HG03108 (cell line): ENCODE data around the gene KIAA1671.

ENCODE experiments used
- ATAC-seq: cut with Tn5 transposase; IDR thresholded peaks from one replicate; pipeline ENCODE4 v1.9.1; 2021; ENCODE audit warnings: moderate library complexity; ENCODE audit not compliant: unreplicated experiment

KIAA1671 gene

DNA sequence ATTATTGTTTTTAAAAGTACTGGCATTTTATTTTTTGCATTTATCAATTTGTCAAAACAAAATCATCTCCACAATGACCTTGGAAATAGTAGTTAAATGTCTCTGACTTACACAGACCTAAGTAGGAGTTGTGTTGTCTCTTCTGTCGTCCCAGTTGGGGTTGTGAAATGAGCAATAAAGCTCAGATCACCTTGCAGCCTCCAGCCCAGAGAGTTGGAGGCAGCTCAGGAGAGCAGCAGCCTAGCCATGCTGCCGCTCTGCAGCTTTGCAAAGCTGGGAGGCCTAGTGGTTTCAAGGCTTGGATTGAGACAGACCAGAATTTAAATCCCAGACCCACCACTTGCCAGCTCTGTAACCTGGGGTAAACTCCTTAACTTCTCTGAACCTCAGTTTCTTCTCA lies 181.9 kb downstream of the KIAA1671 start:
- ATAC-seq, result no peak

DNA sequence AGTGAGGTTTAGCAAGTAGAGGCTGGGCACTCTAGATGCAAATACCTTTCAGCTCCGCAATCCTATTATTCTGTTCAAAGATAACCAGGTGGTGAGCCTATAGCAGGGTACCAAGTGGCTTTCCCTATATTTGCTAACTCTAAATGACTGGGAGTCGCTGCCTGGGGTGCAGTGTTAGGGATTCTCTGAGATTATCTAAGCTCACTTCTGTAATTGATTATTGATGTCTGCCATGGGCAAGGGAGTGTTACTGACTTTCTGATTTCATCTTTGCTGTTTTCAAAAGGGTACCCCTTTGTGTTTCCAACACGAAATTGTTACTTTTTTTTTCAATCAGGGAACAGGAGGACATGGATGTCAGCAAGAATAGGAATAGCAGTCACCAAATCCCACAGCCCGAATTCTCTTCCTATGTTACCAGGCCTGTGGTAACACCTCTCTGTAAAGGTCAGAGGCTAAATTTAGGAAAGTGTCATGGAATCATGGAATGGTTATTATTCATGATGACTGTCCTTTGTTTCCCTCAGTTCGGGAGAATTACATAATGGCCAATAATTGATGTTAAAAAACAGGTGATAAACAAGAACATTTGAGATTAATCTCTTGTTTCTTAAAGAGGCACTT lies 184.5 kb downstream of the KIAA1671 start:
- no peak for ATAC-seq

DNA sequence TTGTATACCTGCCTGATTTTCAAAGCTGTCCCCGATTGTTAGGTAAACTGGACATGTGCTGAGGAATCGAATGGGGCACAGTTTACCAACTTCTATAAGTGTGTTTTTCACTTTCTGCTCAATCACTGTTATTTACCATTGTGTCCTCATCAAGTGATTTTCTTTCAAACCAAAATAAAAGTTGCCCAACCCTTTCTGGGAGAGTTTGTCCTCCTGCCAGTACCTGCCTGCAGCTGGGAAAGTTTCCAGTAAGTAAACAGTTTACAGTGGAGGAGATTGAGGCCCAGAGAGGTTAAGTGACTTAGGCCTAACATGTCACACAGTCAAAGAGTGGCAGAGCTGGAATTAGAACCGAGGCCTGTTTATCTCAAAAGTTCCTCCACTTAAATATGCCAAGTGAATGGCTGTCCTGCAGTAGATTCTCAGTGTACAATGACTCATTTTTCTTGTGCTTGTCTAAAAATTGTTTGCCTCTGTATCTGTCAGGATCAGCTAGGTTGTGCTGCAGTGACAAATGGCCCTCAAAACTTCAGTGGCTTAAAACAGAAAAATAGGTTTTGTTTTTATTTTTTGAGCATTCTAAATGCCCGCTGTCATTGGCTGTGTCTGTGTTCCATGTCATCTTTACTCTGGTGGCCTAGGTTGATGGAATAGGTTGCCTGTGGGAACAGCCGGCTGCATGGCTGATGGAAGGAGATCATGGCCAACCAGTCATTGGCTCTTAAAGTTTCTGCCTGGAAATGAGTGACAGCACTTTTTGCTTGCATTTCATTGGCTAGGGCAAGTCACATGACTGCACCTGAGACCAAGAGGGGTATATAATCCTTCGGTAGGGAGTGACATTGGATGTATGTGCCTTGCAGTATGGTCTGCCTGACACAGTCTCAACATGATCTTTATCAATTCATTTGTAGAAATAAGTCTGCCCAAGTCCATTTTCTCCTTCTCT lies 185.3 kb downstream of the KIAA1671 start:
- no peak for ATAC-seq

DNA sequence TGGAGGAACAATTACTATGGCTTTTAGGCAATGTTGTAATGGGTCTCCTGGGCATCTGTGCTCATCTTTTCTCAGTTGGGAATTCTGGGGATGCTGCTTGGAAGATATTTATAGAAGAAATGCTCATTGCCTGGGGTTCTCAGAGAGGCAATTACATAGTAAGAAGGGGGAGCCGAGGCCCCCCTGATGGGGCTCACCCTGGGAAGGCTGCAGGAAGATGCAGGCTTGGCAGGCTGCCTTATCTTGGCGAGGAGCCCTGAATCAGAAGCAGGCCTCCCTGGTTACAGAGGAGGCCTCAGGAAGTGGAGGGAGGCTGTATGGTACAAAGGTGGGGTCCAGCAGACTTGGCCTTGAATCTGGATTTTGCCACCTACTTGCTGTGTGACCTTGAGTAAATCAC lies 186.5 kb downstream of the KIAA1671 start:
- ATAC-seq, result no peak

DNA sequence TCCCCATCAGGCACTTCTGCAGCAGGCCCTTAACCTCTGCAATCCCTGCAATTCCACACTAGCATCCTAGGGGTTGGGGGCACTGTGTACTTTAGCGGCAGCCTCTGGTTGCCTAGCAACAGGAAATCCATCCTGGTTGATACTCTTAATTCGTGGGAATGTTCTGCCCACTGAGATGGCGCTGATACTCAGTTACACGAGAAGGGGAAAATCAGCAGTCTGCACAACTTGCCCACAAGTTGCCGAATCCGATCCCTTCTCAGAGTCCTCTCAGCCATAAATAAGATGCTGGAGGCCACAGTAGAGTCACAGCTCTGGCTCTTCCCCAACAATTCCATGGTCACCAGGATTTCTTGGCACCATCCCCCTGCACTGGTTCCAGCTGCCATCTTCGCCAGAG lies 189.6 kb downstream of the KIAA1671 start:
- ATAC-seq, result no peak

DNA sequence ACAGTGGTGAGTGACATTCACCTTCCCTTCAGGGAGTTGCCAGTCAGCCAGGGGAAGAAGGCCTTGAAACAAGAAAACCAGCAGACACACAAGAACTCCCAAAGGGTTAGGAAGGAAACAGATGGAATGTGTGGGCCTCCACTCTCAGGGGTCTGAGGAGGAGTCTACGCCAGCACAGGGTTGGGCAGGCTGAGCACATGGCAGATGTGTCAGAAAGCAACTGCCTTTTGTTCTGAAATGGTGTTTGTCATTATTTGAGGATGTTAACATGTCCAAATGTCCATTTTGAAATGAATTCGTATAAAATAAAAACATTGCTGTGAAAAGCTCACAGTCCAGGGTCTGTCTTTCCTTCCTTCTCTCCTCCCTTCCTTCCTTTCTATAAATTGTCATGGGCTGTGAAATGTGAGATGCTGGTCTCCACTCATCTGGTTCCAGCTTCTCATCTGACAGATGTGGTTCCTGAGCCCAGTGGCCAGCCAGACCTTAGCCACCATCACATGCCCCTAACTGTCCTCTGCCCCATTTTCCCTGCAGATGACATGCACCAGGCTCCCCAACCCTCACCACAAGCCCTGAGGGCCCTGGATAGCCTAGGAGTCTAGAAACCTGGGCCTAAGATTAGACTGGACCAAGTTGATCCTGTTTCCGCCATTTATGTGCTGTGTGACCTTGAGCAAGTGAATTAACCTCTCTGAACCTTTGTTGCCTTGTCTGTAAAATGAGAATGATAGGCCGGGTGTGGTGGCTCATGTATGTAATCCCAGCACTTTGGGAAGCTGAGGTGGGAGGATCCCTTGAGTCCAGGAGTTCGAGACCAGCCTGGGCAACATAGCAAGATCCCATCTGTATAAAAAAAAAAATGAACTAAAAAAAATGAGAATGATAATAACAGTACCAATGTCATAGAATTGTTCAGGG lies 190.9 kb downstream of the KIAA1671 start:
- ATAC-seq, result no peak

DNA sequence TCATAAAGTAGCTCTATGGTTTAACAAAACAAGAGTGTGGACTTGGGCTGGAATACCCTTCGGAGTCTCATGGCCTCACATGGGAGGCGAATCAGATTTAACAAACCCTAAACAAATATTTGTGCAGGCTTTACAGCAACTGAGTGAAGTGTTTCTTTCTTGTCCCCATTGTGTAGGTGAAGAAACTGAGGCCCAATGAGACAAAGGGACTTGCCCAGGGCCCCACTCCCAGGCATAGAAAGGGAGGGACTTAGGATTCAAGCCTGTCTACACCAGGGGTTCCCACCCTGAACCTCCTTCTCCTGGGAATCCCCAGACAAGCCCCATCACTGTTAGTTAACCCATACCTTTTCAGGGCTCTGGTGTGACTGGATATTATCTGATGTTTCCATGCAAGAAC lies 192.0 kb downstream of the KIAA1671 start:
- no peak for ATAC-seq

DNA sequence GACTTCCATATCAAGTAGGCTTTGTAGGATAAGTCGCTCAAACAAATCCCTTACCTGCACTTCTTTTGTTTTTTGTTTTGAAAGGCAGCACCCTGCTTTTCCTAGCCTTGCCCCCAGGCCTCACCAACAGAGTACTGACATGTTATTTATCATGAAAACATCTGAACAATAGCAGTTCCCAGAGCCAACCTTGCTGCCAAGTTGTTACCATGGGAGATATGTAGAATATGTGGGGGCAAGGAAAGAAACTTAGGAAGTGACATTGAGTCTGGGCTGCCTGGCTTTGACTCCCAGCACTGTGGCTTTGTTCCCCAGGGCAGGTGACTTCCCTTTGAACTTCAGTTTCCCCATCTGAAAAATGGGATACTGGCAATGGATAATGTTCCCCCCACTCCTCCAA lies 193.8 kb downstream of the KIAA1671 start:
- no peak for ATAC-seq

DNA sequence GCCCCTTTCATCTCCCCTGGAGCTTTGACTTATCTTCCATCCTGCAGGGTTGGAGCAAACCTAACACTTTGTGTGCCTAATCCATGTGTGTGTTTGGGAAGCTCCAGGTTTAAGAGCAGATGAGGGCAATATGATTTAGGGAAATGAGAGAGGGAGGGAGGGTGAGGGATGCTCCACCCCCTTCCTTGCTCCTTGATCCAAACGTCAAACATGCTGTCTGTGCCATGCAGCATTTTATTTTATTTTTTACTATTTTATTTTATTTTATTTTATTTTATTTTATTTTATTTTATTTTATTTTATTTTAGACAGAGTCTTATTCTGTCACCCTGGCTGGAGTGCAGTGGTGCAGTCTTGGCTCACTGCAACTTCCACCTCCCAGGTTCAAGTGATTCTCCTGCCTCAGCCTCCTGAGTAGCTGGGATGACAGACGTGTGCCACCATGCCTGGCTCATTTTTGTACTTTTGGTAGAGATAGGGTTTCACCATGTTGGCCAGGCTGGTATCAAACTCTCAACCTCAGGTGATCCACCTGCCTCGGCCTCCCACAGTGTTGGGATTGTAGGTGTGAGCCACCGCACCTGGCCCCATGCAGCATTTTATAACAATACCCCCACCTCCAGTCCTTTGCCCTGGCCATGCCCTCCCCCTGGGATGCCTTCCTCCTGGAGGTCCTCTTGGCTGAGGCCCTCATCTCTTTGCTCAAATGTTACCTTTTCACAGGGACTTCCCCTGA lies 194.6 kb downstream of the KIAA1671 start:
- no peak for ATAC-seq

DNA sequence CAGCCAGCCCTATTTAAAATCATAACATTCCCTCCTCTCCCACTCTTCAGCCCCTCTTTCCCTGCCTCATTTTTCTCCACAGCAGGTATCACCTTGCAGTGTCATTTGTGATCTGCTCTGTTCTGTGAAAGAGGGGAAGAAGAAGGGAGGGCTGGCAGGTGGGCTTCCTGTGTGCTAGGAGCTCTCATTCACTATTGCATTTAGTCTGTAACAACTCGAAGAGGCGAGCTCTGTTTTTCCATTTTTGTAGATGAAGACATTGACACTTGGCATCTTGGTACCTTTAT lies 195.1 kb downstream of the KIAA1671 start:
- no peak for ATAC-seq

DNA sequence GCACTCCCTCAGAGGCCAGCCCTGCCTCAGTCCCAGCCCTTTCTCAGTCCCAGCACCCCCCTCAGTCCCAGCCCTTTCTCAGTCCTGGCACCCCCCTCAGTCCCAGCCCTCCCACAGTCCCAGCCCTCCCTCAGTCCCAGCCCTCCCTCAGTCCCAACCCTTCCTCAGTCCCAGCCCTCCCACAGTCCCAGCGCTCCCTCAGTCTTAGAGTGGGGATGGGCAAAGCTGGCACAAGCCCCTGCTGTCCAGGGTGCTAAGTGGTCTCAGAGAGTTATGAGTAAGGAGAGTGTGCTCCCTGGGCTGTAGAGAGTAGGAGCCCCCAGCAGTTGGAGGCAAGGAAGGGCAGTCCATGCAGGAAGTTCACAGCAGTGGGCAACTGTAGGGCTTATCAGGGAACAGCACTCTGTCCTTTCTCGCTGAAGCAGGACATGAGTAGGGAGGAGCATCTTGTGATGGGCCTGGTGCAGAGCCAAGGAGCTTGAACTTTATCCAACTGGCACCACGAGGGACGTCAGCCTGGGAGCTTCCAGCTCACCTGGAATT lies 195.7 kb downstream of the KIAA1671 start:
- no peak for ATAC-seq

DNA sequence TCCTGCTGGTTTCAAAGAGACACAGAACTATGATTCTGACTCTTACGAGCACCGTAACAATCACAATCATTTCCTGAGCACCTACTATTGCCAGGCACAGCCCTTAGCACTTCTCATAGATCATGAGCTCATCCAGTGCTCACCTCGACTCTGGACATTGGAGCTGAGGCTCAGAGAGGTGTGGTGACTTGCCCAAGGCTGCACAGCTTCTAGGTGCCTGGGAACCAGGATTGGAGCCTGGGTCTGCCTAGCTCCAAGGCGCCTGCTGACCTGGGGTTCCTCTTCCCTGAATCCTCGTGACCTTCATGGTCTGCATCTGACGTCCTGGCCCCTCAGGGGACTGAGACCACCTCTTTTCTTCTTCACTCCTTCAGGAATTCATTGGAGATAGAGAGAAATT lies 196.5 kb downstream of the KIAA1671 start:
- ATAC-seq, result no peak

DNA sequence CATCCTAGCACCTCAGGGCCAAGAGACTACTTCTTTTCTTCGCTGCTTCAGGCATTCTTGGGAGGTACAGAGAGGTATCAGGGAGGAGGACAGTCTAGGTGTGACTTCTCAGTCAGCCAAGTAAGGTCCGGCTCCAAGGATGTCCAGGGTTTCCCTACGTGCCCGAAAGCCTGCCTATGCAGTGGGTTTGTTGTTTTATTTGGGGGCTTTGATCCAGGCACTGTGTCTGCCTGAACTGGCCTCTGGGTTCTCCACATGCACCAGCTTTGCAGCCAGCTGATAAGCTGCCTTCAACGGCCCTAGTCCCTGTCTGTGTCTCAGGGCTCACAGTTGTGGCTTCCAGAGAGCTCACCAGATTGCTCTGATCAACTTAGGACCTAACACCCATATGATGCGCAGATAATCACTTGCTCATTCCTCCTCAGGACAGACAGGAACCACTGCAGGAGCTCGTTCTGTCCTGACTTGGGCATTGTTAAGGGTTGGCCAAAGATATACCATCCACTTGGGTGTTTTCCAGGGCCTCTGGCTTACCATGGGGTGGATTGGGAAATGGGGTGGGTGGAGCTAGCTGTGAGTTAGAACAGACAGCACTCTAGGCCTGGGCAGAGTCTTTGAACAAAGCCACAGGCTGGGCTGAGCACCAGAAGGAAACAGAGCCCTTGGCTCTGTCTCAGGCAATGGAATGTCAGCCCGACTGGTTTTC lies 201.6 kb downstream of the KIAA1671 start:
- ATAC-seq, result no peak

DNA sequence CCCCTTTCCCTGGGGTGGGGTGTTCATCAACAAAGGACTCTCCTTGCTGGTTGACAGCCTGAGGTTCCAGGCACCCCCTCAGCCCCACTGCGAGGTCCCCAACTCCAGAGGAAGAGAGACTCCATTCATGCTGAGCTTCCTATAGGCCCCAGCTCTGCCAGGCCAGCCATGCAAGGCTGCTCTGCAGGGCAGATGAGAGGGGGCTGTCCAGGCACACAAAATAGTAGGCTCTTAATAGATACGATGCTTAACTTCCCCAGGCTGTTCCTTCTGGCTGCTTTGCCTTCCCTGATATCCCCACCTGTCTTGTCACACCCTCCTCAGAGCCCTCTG lies 202.1 kb downstream of the KIAA1671 start:
- ATAC-seq, result no peak

DNA sequence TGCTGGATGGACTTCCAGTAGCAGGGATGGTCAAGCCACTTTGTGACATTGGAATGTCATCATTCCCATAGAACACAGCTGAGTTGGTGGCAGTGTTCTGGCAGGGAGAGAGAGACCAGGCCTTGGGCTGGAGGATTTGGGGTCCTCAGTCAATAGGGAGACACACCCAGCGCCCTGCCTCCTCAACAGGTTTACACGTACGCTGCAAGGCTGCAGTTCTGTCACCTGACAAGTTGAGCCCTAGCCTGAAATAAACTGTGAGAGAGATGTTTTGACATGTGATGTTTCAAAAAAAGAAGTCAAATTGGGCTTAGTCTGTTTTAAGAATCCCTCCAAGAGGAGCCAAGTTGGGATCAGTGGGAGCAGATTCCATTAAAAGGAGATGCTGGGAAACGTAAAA lies 204.2 kb downstream of the KIAA1671 start:
- no peak for ATAC-seq

DNA sequence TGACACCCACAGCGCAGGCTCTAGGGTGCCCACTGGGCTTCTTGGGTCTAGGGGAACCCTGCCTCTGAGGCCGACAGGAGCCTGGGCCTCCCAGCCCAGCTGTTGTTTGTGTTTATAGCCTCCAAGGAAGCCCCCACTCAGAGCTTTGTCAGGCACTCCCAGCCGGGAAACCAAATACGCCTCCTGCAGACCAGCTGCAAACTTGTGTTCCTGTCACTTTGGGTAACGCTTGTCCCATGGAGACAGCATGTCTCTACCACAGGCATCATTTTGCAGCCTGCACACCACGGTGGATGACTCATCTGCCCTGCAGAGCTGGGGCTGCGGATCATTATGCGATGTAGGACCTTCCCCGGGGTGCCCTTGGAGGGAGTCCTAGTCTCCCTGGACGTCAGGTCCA lies 206.5 kb downstream of the KIAA1671 start:
- no peak for ATAC-seq

DNA sequence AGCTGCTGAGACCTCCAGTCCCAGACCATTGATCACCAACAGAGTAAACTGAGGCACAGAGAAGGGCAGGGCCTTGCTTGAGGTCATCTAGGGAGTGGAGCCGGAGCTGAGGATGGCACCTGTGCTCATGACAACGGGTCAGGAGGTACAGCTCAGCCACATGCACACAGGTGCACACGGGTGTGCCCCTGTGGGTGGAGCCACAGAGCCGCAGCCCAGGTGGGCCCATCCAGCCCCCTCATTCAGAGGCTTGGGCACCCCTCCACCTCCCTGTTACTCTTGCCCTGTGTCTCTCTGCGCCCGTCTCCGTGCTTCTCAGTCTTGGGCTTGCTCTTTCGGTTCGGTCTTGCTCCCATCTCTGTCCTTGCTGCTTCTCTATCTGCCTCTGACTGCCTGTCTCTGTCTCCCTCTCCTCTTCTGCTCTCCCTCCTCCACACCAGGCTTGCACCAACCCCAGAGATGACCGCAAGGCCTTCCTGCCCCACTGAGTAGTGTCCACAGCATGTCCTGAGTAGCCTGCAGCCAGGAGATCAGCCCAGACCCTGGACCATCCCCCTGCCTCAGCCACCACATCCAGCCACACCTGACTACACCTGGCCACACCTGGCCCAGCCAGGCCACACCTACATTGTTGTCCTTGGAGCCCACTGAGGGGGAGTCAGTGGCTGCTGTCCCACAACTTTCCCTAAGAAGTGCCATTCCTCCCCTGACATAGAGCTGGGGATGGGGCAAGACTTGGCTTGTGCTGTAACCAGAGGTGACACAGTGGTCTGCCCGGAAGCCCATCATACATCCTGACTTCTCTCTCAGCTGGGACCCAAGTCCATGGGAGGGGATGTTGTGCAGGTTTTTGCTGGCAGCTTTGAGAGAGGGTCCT lies 207.8 kb downstream of the KIAA1671 start:
- no peak for ATAC-seq

DNA sequence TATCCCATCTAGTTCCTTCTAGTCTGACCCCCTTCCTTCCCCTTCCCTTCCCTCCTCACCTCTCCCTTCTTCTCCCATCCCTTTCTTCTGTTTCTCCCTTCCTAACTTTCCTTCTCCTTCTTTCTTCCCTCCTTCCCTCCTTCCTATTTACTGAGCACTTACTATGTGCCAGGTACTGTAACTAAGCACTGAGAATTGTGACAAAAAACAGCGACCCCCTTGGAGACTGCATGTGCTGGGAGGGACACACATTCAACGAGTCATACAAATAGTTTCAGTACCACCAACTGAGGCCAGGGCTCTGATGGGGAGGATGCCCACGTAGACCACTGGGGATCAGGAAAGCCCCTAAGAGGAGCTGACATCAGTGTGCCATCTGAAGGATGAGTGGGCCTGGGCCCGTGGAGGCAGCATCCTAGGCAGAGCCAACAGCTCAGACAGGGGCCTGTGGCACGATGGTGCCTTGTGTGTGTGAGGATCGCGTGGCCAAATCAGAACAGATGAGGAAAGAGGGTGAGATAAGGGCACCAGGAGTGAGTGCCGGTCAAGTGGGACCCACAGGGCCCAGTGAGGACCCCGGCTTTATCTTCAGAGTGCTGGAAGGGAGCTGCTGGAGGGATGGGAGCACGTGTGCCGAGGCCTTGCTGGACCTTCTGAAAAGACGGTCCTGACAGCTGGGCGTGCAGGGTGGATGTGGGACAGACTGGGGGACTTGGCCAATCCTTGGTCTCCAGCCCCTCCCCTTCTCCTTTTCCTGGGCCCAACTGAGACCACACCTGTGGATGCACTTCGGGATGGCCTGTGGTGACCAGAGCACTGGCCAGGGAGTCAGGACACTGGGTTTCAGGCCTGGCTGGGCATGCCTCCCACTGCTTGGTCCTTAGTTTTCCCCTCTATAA lies 208.8 kb downstream of the KIAA1671 start:
- no peak for ATAC-seq
